GM12878 (cell line): ENCODE results near the gene CCDC85A. TPM values are rescaled to one million over a fixed set of nuclear protein-coding genes. Genes with fewer than 3 reads are reported as not detected.

Experiments used
- ATAC-seq: fragments of 200-7000 bp; cut with Tn5 transposase; 3 replicates; pipeline ENCODE4 v1.9.1; 2020; ENCODE audit warnings: mild to moderate bottlenecking, moderate library complexity
- BruUV-seq: library from RNA; stranded (reverse); fragments of 400-500 nt; replicated peaks from 2 replicates; lab custom pipeline; 2021; lab: Mats Ljungman, UMichigan
- CTCF ChIA-PET: fragments of 300-600 bp; sonication (Branson Sonifier 250); formaldehyde crosslinking; extraction: SDS; loops from one replicate; lab custom pipeline; 2021; ENCODE audit warnings: inconsistent platforms; lab: Yijun Ruan, JAX
- POLR2A ChIA-PET: fragments of 350-600 bp; formaldehyde crosslinking; extraction: SDS; loops from one replicate; lab custom pipeline; 2021; ENCODE audit warnings: inconsistent platforms; lab: Charles Lee
- RAD21 ChIA-PET: fragments of 300-600 bp; sonication (Branson Sonifier 250); formaldehyde crosslinking; loops from one replicate; lab custom pipeline; 2023; ENCODE audit warnings: antibody characterized with exemption; ENCODE audit not compliant: unreplicated experiment; lab: Charles Lee
- SMC1A ChIA-PET: fragments of 300-600 bp; sonication (Branson Sonifier 250); formaldehyde crosslinking; loops from one replicate; lab custom pipeline; 2023; ENCODE audit not compliant: unreplicated experiment, uncharacterized antibody; lab: Charles Lee
- DNase-seq: peaks from one replicate; pipeline ENCODE4 v3.0.0-alpha.2; 2011; ENCODE audit warnings: low read depth, low spot score
- FAIRE-seq: peaks from 3 replicates; lab custom pipeline; 2011; peaks lifted over from hg19 to GRCh38; lab: Jason Lieb, UNC
- H2AFZ ChIP-seq: 2 replicates; pipeline ENCODE4 v1.6.0; 2011; ENCODE audit warnings: low read depth, low read length, control low read depth; ENCODE audit not compliant: control insufficient read depth
- H3K27ac ChIP-seq: 2 replicates; pipeline ENCODE4 v1.5.1; 2011; ENCODE audit warnings: control low read depth; ENCODE audit not compliant: control insufficient read depth, insufficient read depth
- H3K27me3 ChIP-seq, 2 experiments: replicated peaks in 1 of 2; 2 replicates each; pipeline versions ENCODE4 v1.6.0 to v1.6.1; 2011; ENCODE audit warnings: low read length in 1 of 2; ENCODE audit not compliant: control insufficient read depth in 2 of 2, insufficient read depth in 2 of 2
- H3K36me3 ChIP-seq, 2 experiments: 2 replicates each; pipeline ENCODE4 v1.5.1; 2011; ENCODE audit warnings: low read length in 1 of 2; ENCODE audit not compliant: control insufficient read depth in 2 of 2, insufficient read depth in 2 of 2
- H3K4me1 ChIP-seq: 2 replicates; pipeline ENCODE4 v1.6.1; 2011; ENCODE audit warnings: mild to moderate bottlenecking, low read length, moderate library complexity, mixed read lengths; ENCODE audit not compliant: control insufficient read depth, insufficient read depth
- H3K4me2 ChIP-seq: 2 replicates; pipeline ENCODE4 v1.6.0; 2011; ENCODE audit warnings: control low read depth; ENCODE audit not compliant: control insufficient read depth, insufficient read depth
- H3K4me3 ChIP-seq: fragments of 200-600 bp; sonication (generic); 2 replicates; pipeline ENCODE4 v1.5.1; 2016
- H3K79me2 ChIP-seq: 2 replicates; pipeline ENCODE4 v1.6.0; 2011; ENCODE audit warnings: low read length; ENCODE audit not compliant: control insufficient read depth, insufficient read depth
- H3K9ac ChIP-seq: 2 replicates; pipeline ENCODE4 v1.8.0; 2011; ENCODE audit warnings: low read length, control low read depth, mixed read lengths; ENCODE audit not compliant: control insufficient read depth, insufficient read depth
- H3K9me3 ChIP-seq: replicated peaks from 3 replicates; pipeline ENCODE4 v1.5.1; 2011; ENCODE audit warnings: mild to moderate bottlenecking, low read length; ENCODE audit not compliant: control insufficient read depth, insufficient read depth
- H4K20me1 ChIP-seq: 2 replicates; pipeline ENCODE4 v1.6.0; 2011; ENCODE audit not compliant: control insufficient read depth, insufficient read depth
- BRCA1 ChIP-seq: IDR thresholded peaks from 2 replicates; pipeline ENCODE4 v1.6.1; 2011; ENCODE audit warnings: low read depth, low read length, improper control_type of control experiment
- ESRRA ChIP-seq: IDR thresholded peaks from 2 replicates; pipeline ENCODE4 v1.6.1; 2012; ENCODE audit warnings: mild to moderate bottlenecking, low read length, improper control_type of control experiment
- EZH2 ChIP-seq: IDR thresholded peaks from 2 replicates; pipeline ENCODE4 v1.6.1; 2012; ENCODE audit warnings: low read depth, mild to moderate bottlenecking, control low read depth, inconsistent platforms, low read length, borderline replicate concordance; ENCODE audit not compliant: control insufficient read depth
- FOS ChIP-seq: IDR thresholded peaks from 3 replicates; pipeline ENCODE4 v1.6.1; 2011; ENCODE audit warnings: borderline replicate concordance; ENCODE audit not compliant: insufficient read length; ENCODE audit errors: extremely low read depth
- HDAC2 ChIP-seq: fragments of 200-600 bp; sonication (generic); IDR thresholded peaks from 2 replicates; pipeline ENCODE4 v1.6.1; 2017
- IRF5 ChIP-seq: fragments of 450-650 bp; IDR thresholded peaks from 2 replicates; pipeline ENCODE4 v1.6.1; 2017; ENCODE audit warnings: borderline replicate concordance
- JUNB ChIP-seq: IDR thresholded peaks from 2 replicates; pipeline ENCODE4 v1.6.1; 2016; ENCODE audit warnings: antibody characterized with exemption, mild to moderate bottlenecking
- NFYA ChIP-seq: IDR thresholded peaks from 2 replicates; pipeline ENCODE4 v1.6.1; 2011; ENCODE audit warnings: low read depth, mild to moderate bottlenecking, low read length, improper control_type of control experiment, borderline replicate concordance
- RAD51 ChIP-seq: fragments of 450-650 bp; IDR thresholded peaks from 2 replicates; pipeline ENCODE4 v1.6.1; 2016; ENCODE audit warnings: moderate library complexity, mild to moderate bottlenecking, inconsistent platforms
- SUZ12 ChIP-seq: fragments of 200-600 bp; sonication (generic); IDR thresholded peaks from one replicate; pipeline ENCODE4 v1.6.1; 2018; ENCODE audit warnings: antibody characterized with exemption, mild to moderate bottlenecking; ENCODE audit not compliant: unreplicated experiment
- TBL1XR1 ChIP-seq: IDR thresholded peaks from 2 replicates; pipeline ENCODE4 v1.6.1; 2012; ENCODE audit warnings: low read depth, low read length, improper control_type of control experiment
- WGBS: methylation state at CpG from one replicate; pipeline ENCODE4 v1.1.6; 2016; ENCODE audit warnings: low lambda C conversion rate; ENCODE audit not compliant: insufficient replicate concordance, insufficient coverage; ENCODE audit errors: missing lambda C conversion rate; 5-methylcytosine and 5-hydroxymethylcytosine counted together
- in situ Hi-C: fragments of 300-500 bp; cut with MboI; formaldehyde crosslinking; loops from 9 replicates; pipeline ENCODE4 v1.14.3; 2018; ENCODE audit warnings: mixed read lengths
- intact Hi-C: fragments of 100-400 bp; cut with micrococcal nuclease; formaldehyde crosslinking; loops from one replicate; pipeline ENCODE4 v1.14.2; 2022; ENCODE audit not compliant: unreplicated experiment
- polyA plus RNA-seq, 11 experiments: library from polyadenylated mRNA; depleted of rRNA in 4 of 11; unstranded in 6 of 11; stranded (reverse) in 5 of 11; fragments of >200 nt; fragmentation: Nextera tagmentation in 4 of 11; fragmentation: Illumina TruSeq in 1 of 11; extraction: Ambion mirVana in 4 of 11; extraction: Trizol in 1 of 11; gene quantifications; 1 replicate in 1 of 11; 2 replicates in 10 of 11; pipeline versions ENCODE4 v1.2.1 to v1.2.3, GENCODE V29; 2011 to 2016; ENCODE audit warnings: inconsistent platforms in 2 of 11, missing spikeins in 2 of 11, low read depth in 1 of 11
- total RNA-seq, 4 experiments: library from RNA; depleted of rRNA in 3 of 4; stranded (reverse); fragments of >200 nt in 3 of 4; fragmentation: Illumina TruSeq in 1 of 4; extraction: Trizol in 1 of 4; gene quantifications; 2 replicates each; pipeline versions ENCODE4 v1.2.1 to v1.2.3, GENCODE V29; 2013 to 2021

The CCDC85A gene
- total and polyA plus RNA-seq, 10 of the 15 experiments (the other 5 are each of a cell fraction or from before 2014, with no cell fraction given): 0.02 to 0.57 (median 0.04) TPM; not detected in 7

DNA sequence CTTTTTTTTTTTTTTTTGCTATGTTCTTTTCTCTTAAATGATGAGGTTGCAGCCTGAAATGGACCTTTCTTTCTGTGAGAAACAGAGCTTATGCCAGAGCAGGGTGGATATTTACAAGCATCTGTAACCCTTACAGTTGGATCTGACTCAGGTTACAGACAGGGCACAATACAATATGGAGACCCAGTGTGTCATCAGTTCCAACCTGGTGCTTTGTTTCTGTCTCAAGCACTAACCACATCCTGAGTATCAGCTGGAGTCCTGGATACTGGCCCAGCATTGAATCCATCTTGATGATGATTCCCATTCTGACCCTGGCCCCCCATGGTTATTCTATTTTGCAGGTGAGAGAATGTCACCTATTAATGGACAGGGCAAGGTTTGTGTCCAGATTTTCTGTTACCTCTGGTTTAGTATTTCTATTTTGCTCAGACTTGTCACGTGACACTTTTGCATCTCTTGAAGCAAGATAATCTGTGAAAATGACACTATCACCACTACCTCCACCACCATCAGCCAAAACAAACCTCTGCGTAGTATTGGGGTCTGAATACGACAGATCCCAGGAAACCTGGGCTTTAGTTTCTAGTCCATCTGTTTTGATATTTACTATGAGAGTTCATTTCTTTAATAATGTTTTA lies 174.0 kb downstream of the CCDC85A start:
- DNase-seq: no peak
- RAD21 ChIA-PET: no interaction called here
- in situ Hi-C loops (no loop called here), intact Hi-C loops (no loop called here)
- Histone ChIP-seq H3K9ac (no peak overlapping the region), H3K79me2 (no peaks in the 10 kb centered on the region), H3K27ac (no peak overlapping the region), H3K27me3 (no peaks in the 10 kb centered on the region), H3K4me1 (no peaks in the 10 kb centered on the region), H3K4me3 (no peak overlapping the region), H3K9me3 (no peaks in the 10 kb centered on the region), H2AFZ (no peak overlapping the region), H3K4me2 (no peak overlapping the region), H4K20me1 (no peaks in the 10 kb centered on the region), H3K36me3 (no peaks in the 10 kb centered on the region)
- no TSS peak for BruUV-seq
- TF ChIP-seq HDAC2 (no peak), TBL1XR1 (no peak), SUZ12 (no peak), RAD51 (peak; percentile 64; the same call in 1 of the 2 replicates)
- FAIRE-seq: peak; percentile 41
- ATAC-seq: no peak
- 28% methylated on average over 3 of the region's 3 CpGs for WGBS
- SMC1A ChIA-PET: no interaction called here
- POLR2A ChIA-PET: no interaction called here
- CTCF ChIA-PET: interaction anchor here (0.8 kb wide), 1 partner anchor 19 kb away, joined by 4 read pairs; no protein-coding TSS in a partner anchor

GRCh38 chr2:56361844-56362243 lies 178.1 kb downstream of the CCDC85A start:
- in situ Hi-C loops (no loop called here), intact Hi-C loops (no loop called here)
- ChIA-PET POLR2A (no interaction called here), SMC1A (no interaction called here), CTCF (interaction anchor here (1.4 to 1.9 kb wide), 3 partner anchors 8 to 10 kb away, joined by 4 to 5 read pairs (median 5); no protein-coding TSS in a partner anchor), RAD21 (no interaction called here)
- H2AFZ ChIP-seq: no peak overlapping the region
- H3K9me3 ChIP-seq: no peaks in the 10 kb centered on the region
- BruUV-seq: no TSS peak
- no peaks in the 10 kb centered on the region for H3K36me3 ChIP-seq
- H3K79me2 ChIP-seq: no peaks in the 10 kb centered on the region
- WGBS: 19% methylated on average over 2 of the region's 2 CpGs
- no peak for ATAC-seq
- FAIRE-seq: no peak
- DNase-seq: no peak
- no peak for TF ChIP-seq ESRRA
- no peak for TF ChIP-seq JUNB
- TF ChIP-seq BRCA1: no peak
- no peak for TF ChIP-seq FOS
- TF ChIP-seq EZH2: no peak
- no peak for TF ChIP-seq IRF5
- no peak for TF ChIP-seq NFYA
- H3K9ac ChIP-seq: no peak overlapping the region
- H3K4me3 ChIP-seq: no peak overlapping the region
- H3K4me2 ChIP-seq: no peak overlapping the region
- H4K20me1 ChIP-seq: no peaks in the 10 kb centered on the region
- no peaks in the 10 kb centered on the region for H3K4me1 ChIP-seq
- no peak overlapping the region for H3K27ac ChIP-seq
- no peaks in the 10 kb centered on the region for H3K27me3 ChIP-seq
